ENCODE results near the gene MYB. TPM values are rescaled to one million over a fixed set of nuclear protein-coding genes. Genes with fewer than 3 reads are reported as not detected.
"Not testable (repeated sequence)": the region's sequence is repeated elsewhere in the genome, so short reads cannot be mapped to it uniquely, and the experiment has no call there.

Gene MYB
- total and polyA plus RNA-seq, 7 donors = 0.55 to 27.8 (median 12.0) TPM; not detected in 2

DNA sequence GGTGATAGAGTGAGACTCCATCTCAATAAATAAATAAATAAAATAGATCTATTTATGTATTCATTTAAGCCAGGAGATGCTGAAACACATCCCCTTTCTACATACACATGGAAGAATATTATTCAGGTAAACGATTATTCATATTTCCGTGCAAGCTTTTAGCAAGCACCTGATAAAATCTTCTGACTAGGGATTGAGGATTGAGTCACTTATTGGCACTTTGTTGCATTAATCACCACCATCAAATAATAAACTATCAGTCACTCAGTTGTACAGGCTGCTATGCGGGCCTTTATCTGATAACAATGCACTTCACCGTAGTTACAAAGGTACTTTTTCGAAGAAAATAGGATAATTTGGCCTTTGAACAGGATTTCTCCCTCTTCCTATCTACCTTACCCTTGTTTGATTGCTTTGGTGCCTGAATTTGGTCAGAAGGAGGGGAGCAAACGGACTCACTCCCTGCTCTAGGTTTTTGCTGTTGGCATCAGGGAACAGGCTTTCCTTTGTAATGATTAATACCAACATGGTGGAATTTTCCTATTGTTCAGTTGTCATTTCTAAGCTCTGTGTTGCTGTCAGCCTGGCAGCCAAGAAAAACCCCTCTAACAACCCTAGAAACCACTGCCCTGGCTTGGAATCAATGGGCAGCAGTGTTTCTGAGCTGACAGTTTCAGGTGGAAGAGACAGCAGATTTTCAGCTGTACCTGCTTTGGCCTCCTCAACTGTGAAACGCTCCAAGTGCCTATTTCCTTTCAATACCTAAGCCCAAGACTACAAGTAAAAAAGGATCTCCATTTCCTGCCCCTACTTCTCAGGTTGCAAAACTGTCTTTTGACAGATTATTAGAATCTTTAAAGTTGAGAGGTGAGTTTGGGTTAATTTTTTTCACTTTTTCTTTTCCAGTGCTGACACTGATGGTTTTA lies 63.0 kb downstream of the MYB start:
- TF ChIP-seq, protein P1, sequence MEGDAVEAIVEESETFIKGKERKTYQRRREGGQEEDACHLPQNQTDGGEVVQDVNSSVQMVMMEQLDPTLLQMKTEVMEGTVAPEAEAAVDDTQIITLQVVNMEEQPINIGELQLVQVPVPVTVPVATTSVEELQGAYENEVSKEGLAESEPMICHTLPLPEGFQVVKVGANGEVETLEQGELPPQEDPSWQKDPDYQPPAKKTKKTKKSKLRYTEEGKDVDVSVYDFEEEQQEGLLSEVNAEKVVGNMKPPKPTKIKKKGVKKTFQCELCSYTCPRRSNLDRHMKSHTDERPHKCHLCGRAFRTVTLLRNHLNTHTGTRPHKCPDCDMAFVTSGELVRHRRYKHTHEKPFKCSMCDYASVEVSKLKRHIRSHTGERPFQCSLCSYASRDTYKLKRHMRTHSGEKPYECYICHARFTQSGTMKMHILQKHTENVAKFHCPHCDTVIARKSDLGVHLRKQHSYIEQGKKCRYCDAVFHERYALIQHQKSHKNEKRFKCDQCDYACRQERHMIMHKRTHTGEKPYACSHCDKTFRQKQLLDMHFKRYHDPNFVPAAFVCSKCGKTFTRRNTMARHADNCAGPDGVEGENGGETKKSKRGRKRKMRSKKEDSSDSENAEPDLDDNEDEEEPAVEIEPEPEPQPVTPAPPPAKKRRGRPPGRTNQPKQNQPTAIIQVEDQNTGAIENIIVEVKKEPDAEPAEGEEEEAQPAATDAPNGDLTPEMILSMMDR (IDR thresholded peaks at IDR 0.05) = no peak
- TF ChIP-seq EP300 (IDR thresholded peaks at IDR 0.05) (no peak), POLR2A (IDR thresholded peaks at IDR 0.05) (no peak), POLR2AphosphoS5 (IDR thresholded peaks at IDR 0.05) (no peak)
- H3K9me3 ChIP-seq = no peaks in the 10 kb centered on the region
- H3K27me3 ChIP-seq = no peaks in the 10 kb centered on the region
- H3K36me3 ChIP-seq = no peaks in the 10 kb centered on the region
- H3K27ac ChIP-seq = no peak overlapping the region
- no peak overlapping the region for H3K4me3 ChIP-seq
- no peak for DNase-seq
- no peaks in the 10 kb centered on the region for H3K4me1 ChIP-seq
- intact Hi-C loops (cut with DNase I) = no loop called here
- WGBS, 2 donors = 77 to 84% methylated on average over 7 of the region's 7 CpGs

GRCh38 chr6:135244805-135245204 lies 63.7 kb downstream of the MYB start:
- no peak for DNase-seq

GRCh38 chr6:135246412-135247012 lies 65.4 kb downstream of the MYB start:
- 83 to 86% methylated on average over 8 of the region's 8 CpGs for WGBS, 2 donors
- H3K4me3 ChIP-seq; H3K36me3 ChIP-seq; DNase-seq; H3K27ac ChIP-seq; H3K27me3 ChIP-seq; H3K9me3 ChIP-seq; intact Hi-C loops (cut with DNase I); H3K4me1 ChIP-seq: not testable (repeated sequence)

More at GRCh38 chr6:135244805-135245204, 63.7 kb downstream of the MYB start:
- TF ChIP-seq POLR2A (IDR thresholded peaks at IDR 0.05) = no peak
- TF ChIP-seq EP300 (IDR thresholded peaks at IDR 0.05) = no peak
- TF ChIP-seq POLR2AphosphoS5 (IDR thresholded peaks at IDR 0.05) = no peak
- TF ChIP-seq, protein P1 (IDR thresholded peaks at IDR 0.05) = no peak
- no peaks in the 10 kb centered on the region for H3K4me1 ChIP-seq
- H3K4me3 ChIP-seq = no peak overlapping the region
- H3K36me3 ChIP-seq = no peaks in the 10 kb centered on the region
- no peaks in the 10 kb centered on the region for H3K9me3 ChIP-seq
- H3K27ac ChIP-seq = no peak overlapping the region
- 18 to 67% methylated on average over 6 of the region's 6 CpGs for WGBS, 2 donors
- intact Hi-C loops (cut with DNase I) = no loop called here
- no peaks in the 10 kb centered on the region for H3K27me3 ChIP-seq

- Histone ChIP-seq H3K4me3 (no peak overlapping the region), H3K27me3 (no peaks in the 10 kb centered on the region), H3K4me1 (no peaks in the 10 kb centered on the region), H3K27ac (no peak overlapping the region), H3K36me3 (no peaks in the 10 kb centered on the region), H3K9me3 (no peaks in the 10 kb centered on the region)
- intact Hi-C loops (cut with DNase I) = no loop called here
- no peak for TF ChIP-seq POLR2AphosphoS5 (IDR thresholded peaks at IDR 0.05)
- TF ChIP-seq, protein P1 (IDR thresholded peaks at IDR 0.05) = no peak
- no peak for TF ChIP-seq POLR2A (IDR thresholded peaks at IDR 0.05)
- TF ChIP-seq EP300 (IDR thresholded peaks at IDR 0.05) = no peak
- no peak for DNase-seq
- WGBS, 2 donors = 67 to 77% methylated on average over 9 of the region's 9 CpGs
Observed at GRCh38 chr6:135250234-135250633, 69.1 kb downstream of the MYB start.

GRCh38 chr6:135250751-135251497 lies 69.8 kb downstream of the MYB start:
- Histone ChIP-seq H3K27me3 (no peaks in the 10 kb centered on the region), H3K4me3 (no peak overlapping the region), H3K36me3 (no peaks in the 10 kb centered on the region), H3K27ac (no peak overlapping the region), H3K9me3 (no peaks in the 10 kb centered on the region), H3K4me1 (no peaks in the 10 kb centered on the region)
- DNase-seq = no peak
- intact Hi-C loops (cut with DNase I) = no loop called here
- 16 to 71% methylated on average over 9 of the region's 9 CpGs for WGBS, 2 donors
- TF ChIP-seq EP300 (IDR thresholded peaks at IDR 0.05) (no peak), POLR2A (IDR thresholded peaks at IDR 0.05) (no peak), POLR2AphosphoS5 (IDR thresholded peaks at IDR 0.05) (no peak)
- TF ChIP-seq, protein P1 (IDR thresholded peaks at IDR 0.05) = no peak
